GM10847 (cell line): ENCODE results near the gene S100B.

Experiments used
- POLR2A ChIP-seq: IDR thresholded peaks from 2 replicates; pipeline ENCODE4 v1.6.1; 2011; ENCODE audit not compliant: insufficient read length; ENCODE audit errors: extremely low read depth

The S100B gene

GRCh38 chr21:46616050-46616449, 11.2 kb upstream of the S100B start:
- TF ChIP-seq POLR2A = no peak

- TF ChIP-seq POLR2A = no peak
Observed at GRCh38 chr21:46613391-46613790, 8.5 kb upstream of the S100B start.

- no peak for TF ChIP-seq POLR2A
Observed at GRCh38 chr21:46610018-46610701, 5.3 kb upstream of the S100B start.

GRCh38 chr21:46608672-46609111, 3.8 kb upstream of the S100B start:
- TF ChIP-seq POLR2A = no peak

GRCh38 chr21:46607636-46608035, 2.8 kb upstream of the S100B start:
- no peak for TF ChIP-seq POLR2A

- TF ChIP-seq POLR2A = no peak
Observed at GRCh38 chr21:46606427-46606813, 1.5 kb upstream of the S100B start.

- no peak for TF ChIP-seq POLR2A
Observed at GRCh38 chr21:46605767-46606426, 1.0 kb upstream of the S100B start.

GRCh38 chr21:46604329-46604974, 430 bp downstream of the S100B start:
- TF ChIP-seq POLR2A = no peak

- TF ChIP-seq POLR2A = no peak
Observed at GRCh38 chr21:46603228-46603627, 1.7 kb downstream of the S100B start.

GRCh38 chr21:46600978-46601377, 3.9 kb downstream of the S100B start:
- no peak for TF ChIP-seq POLR2A

- no peak for TF ChIP-seq POLR2A
Observed at GRCh38 chr21:46600305-46600704, 4.6 kb downstream of the S100B start.

GRCh38 chr21:46598581-46599572, 6.0 kb downstream of the S100B start:
- no peak for TF ChIP-seq POLR2A

- TF ChIP-seq POLR2A = no peak
Observed at GRCh38 chr21:46597896-46598343, 7.0 kb downstream of the S100B start.

- TF ChIP-seq POLR2A = no peak
Observed at GRCh38 chr21:46597031-46597430, 7.9 kb downstream of the S100B start.

- TF ChIP-seq POLR2A = no peak
Observed at GRCh38 chr21:46596201-46596600, 8.7 kb downstream of the S100B start.
